Measurements from ENCODE around the gene HERC5.

The HERC5 gene

DNA sequence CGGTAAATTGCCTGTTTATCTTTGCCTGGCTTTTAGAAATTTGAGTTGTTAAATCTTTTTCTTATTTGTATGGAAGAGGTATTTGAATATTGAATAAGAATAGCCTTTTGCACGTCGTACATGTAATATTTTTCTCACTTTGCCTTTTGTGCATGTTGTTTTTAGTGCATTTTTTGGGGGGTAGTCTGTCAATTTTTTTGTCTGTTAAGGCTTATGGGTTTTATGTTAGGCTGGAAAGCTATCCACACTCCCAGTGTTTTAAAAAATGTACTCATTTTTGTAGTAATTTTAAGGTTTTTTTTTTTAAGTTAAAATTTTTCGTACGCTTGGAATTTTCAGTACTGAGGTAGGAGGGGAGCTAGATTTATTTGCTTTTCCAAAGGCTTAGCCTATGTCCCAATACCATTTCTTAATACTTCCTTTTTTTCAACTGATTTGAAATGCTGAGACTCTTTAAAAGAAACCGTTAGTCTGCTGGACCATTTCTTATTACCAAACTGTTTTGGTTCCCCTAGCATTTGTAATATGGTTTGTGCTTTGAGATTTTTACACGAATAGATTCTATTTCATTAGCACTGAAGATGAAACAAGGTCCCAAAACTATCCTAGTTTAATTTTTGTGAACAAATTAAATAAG lies 1.3 kb downstream of the HERC5 start:
- H3K4me3 ChIP-seq (replicated peaks; ENCODE audit: low read depth, low read length): no peak overlapping the region; the same call in 1 of the 2 replicates
- TF ChIP-seq, protein P1, sequence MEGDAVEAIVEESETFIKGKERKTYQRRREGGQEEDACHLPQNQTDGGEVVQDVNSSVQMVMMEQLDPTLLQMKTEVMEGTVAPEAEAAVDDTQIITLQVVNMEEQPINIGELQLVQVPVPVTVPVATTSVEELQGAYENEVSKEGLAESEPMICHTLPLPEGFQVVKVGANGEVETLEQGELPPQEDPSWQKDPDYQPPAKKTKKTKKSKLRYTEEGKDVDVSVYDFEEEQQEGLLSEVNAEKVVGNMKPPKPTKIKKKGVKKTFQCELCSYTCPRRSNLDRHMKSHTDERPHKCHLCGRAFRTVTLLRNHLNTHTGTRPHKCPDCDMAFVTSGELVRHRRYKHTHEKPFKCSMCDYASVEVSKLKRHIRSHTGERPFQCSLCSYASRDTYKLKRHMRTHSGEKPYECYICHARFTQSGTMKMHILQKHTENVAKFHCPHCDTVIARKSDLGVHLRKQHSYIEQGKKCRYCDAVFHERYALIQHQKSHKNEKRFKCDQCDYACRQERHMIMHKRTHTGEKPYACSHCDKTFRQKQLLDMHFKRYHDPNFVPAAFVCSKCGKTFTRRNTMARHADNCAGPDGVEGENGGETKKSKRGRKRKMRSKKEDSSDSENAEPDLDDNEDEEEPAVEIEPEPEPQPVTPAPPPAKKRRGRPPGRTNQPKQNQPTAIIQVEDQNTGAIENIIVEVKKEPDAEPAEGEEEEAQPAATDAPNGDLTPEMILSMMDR (IDR thresholded peaks at IDR 0.05; ENCODE audit: low read depth, low read length, missing control alignments): no peak
- DNase-seq (ENCODE audit: extremely low read depth, low read depth): no peak

DNA sequence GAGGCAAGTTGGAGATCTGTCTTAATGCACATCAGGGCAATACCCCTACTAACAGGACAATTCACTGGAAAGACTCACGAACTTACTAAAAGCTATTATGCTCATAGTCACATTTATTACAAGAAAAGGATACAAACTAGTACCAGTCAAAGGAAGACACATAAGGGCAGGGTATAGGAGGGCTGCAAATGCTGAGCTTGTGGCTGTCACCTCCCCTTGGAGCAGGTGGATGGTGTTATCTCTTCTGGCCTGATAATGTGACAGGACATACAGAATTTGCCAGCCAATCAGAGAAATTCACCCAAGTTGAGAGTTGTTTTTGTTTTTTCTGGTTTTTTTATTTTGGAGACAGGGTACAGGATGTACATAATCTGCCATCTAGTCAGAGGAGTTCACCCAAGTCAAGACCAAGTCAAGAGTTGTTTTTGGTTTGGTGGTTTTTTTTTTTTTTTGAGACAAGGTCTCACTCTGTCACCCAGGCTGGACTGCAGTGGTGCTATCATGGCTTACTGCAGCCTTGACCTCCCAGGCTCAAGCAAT lies 8.8 kb downstream of the HERC5 start:
- DNase-seq (ENCODE audit: extremely low read depth, low read depth): no peak
- no peak overlapping the region for H3K4me3 ChIP-seq (replicated peaks; ENCODE audit: low read depth, low read length)
- TF ChIP-seq, protein P1 (IDR thresholded peaks at IDR 0.05; ENCODE audit: low read depth, low read length, missing control alignments): no peak

DNA sequence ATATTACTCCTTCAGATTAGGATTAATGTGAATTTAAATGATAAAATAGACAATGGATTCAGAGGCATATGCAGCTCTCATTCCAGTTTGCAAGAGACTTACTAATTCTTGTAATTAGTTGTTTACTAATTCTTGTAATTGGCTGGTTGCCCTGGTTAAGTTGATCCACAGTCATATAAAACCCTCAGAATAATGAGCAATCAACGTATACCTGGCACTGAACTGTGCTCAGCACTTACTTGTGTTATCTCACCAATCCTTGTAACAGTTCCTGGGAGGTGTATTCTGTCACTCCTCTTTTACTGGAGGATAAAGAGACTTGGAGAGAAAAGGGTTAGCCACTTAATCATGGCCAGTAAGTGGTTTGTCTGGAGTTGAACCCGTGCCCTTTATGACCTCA lies 10.5 kb downstream of the HERC5 start:
- TF ChIP-seq, protein P1 (IDR thresholded peaks at IDR 0.05; ENCODE audit: low read depth, low read length, missing control alignments): no peak
- H3K4me3 ChIP-seq (replicated peaks; ENCODE audit: low read depth, low read length): no peak overlapping the region
- DNase-seq (ENCODE audit: extremely low read depth, low read depth): no peak

DNA sequence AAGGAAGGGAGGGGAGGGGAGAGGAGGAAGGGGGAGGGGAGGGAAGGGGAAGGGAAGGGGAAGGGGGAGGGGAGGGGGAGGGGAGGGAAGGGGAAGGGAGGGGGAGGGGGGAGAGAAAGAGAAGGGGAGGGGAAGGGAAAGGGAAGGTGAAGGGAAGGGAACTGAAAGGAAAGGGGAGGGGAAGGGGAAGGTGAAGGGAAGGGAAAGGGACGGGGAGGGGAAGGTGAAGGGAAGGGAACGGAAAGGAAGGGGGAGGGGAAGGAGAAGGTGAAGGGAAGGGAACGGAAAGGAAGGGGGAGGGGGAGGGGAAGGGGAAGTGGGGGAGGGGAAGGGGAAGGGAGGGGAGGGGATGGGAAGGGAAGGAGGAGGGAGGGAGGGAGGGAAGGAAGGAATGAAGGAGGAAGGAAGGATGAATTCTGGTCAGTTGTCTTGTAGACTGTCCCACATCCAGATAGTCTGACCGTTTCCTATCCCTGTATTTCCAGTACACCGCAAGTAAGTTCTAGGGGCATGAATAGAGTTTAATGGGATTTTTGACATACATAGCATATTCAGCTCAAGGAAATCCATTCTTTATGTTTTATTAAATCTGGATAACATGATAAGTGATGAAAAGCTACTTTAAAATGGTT lies 20.4 kb downstream of the HERC5 start:
- no peak for DNase-seq (ENCODE audit: extremely low read depth, low read depth)
- H3K4me3 ChIP-seq (replicated peaks; ENCODE audit: low read depth, low read length): no peak overlapping the region
- TF ChIP-seq, protein P1 (IDR thresholded peaks at IDR 0.05; ENCODE audit: low read depth, low read length, missing control alignments): no peak

DNA sequence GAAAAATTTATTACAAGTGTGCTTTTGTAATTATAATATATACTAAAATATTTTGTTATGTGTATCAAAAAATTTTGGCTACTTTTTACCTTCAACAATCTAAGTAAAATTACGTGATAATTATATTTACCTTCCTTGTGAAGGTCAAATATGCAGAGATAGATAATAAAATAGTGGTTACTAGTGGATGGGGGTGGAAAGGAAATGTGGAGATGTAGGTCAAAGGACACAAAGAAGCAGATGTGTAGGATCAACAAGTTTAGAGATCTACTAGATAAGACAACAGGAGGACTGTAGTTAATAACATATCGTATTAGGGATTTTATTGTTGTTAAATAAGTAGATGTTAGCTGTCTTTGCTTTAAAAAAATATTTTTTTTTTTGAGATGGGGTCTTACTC lies 21.3 kb downstream of the HERC5 start:
- TF ChIP-seq, protein P1 (IDR thresholded peaks at IDR 0.05; ENCODE audit: low read depth, low read length, missing control alignments): no peak
- DNase-seq (ENCODE audit: extremely low read depth, low read depth): no peak
- H3K4me3 ChIP-seq (replicated peaks; ENCODE audit: low read depth, low read length): no peak overlapping the region

DNA sequence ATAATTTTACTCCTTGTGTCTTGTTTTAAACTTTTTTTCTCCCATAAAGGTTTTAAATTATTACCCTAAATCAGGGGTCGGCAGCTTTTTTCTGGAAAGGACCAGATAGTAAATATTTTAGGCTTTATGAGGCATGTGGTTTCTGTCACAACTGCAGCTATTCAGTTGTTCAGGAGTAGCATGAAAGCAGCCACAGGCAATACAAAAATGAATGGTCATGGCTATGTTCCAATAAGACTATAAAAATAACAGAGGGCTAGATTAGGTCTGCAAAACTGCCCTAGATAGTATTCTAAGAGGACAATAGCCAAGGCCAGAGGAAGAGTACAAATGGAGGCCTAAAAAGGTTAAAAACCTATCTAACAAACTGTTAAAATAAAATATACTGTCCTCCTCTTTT lies 24.6 kb downstream of the HERC5 start:
- no peak for DNase-seq (ENCODE audit: extremely low read depth, low read depth)
- no peak overlapping the region for H3K4me3 ChIP-seq (replicated peaks; ENCODE audit: low read depth, low read length)
- TF ChIP-seq, protein P1 (IDR thresholded peaks at IDR 0.05; ENCODE audit: low read depth, low read length, missing control alignments): no peak

Measured in HFF-Myc (cell line).